Measurements from ENCODE around the gene ASPSCR1.
"Not testable (repeated sequence)": the region's sequence is repeated elsewhere in the genome, so short reads cannot be mapped to it uniquely, and the experiment has no call there.

The ASPSCR1 gene

DNA sequence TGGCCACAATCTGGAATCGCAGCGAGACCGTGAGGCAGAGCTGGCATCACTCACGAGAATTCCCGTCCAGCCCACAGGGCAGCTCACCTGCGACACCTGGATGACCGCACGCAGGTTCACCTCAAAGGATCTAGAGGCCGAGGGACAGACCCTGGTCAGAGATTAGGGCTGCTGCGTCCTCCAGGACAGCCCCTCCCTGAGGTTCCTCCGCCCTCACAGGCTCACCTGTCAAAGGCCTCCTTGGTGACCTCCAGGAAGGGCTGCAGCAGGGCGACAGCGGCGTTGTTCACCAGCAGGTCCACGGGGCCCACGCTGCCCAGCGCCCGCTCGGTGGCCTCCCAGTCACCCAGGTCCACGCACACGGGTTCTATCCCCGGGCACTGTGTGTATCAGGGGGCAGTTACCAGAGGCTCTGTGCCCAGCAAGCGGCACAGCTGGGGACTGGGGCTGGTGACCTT, 59.2 kb downstream of the ASPSCR1 start:
- peaks cover 2 to 4% of the 10 kb centered on the region in 2 donors for H3K36me3 ChIP-seq (ENCODE audit: control insufficient read depth in 2 of 2, insufficient read depth in 2 of 2, low read length in 2 of 2)
- peaks cover 17 to 20% of the 10 kb centered on the region in 2 donors for H3K4me1 ChIP-seq (ENCODE audit: control insufficient read depth in 2 of 2, insufficient read depth in 2 of 2, low read length in 2 of 2)

DNA sequence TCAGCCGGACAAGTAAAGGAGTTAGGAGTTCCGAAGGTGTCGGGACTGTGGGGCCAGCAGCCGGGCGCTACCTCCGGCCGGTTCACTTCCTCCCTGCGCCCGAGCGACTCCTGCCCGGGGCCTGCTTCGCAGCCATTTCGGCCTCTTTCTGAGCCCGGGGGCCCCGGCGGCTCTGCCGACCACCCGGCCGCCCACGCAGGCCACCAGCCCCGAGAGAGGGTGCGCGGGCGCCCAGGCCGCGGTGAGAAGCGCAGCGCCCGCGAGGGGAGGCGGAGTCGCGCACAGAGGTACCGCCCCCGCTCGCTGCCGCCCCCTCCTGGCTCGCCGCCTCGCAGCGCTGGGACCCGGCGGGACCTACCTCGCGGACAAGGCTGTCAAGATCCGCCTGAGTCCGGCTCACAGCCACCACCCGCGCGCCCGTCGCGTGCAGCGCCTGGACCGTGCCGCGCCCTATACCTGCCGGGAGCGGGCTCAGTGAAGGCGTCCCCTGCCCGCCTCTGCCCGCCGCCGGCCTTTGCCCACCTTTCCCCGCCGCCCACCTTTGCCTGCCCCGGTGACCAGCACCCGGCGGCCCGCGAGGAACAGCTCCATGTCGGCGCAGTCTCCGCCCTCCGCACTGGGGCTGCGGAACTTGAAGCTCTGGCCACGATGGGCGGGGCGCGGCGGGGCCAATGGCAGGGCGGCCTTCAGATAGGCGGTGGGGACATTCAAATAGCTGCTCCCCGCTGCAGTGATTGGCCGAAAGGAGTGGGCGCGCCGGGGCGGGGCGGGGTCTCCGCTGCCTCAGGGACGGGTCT, 59.9 kb downstream of the ASPSCR1 start, which contains the start of gene DCXR:
Gene DCXR, minus strand, starts transcription at position 606 of the 797 bp plus-strand sequence. Its CDS starts 15 bp downstream, at position 591.
- Histone ChIP-seq H3K9ac (ENCODE audit: low read depth in 1 of 2, low read length in 2 of 2) (peak within 1 kb of the TSS; percentile 78 to 79), H3K9me3 (ENCODE audit: control insufficient read depth in 2 of 2, low read length in 2 of 2) (no peaks in the 10 kb centered on the region), H3K36me3 (ENCODE audit: control insufficient read depth in 2 of 2, insufficient read depth in 2 of 2, low read length in 2 of 2) (peaks cover 2 to 4% of the 10 kb centered on the region in 2 donors), H3K4me1 (ENCODE audit: control insufficient read depth in 2 of 2, insufficient read depth in 2 of 2, low read length in 2 of 2) (peaks cover 13 to 16% of the 10 kb centered on the region in 2 donors), H3K4me3 (ENCODE audit: low read length in 2 of 2) (peak within 1 kb of the TSS; percentile 74 to 77), H3K27ac (ENCODE audit: low read depth in 2 of 2, low read length in 2 of 2) (peak within 1 kb of the TSS; percentile 98 to 99), H3K27me3 (ENCODE audit: control insufficient read depth in 2 of 2, insufficient read depth in 2 of 2, low read length in 2 of 2) (no peaks in the 10 kb centered on the region)

More for the DNA sequence above, 59.2 kb downstream of the ASPSCR1 start:
- H3K9me3 ChIP-seq (ENCODE audit: control insufficient read depth in 2 of 2, low read length in 2 of 2), result no peaks in the 10 kb centered on the region
- H3K27me3 ChIP-seq (ENCODE audit: control insufficient read depth in 2 of 2, insufficient read depth in 2 of 2, low read length in 2 of 2), result no peaks in the 10 kb centered on the region
- H3K27ac ChIP-seq (ENCODE audit: low read depth in 2 of 2, low read length in 2 of 2), result peak overlapping the region; percentile 98 to 99
- H3K9ac ChIP-seq (ENCODE audit: low read depth in 1 of 2, low read length in 2 of 2), result peak overlapping the region; percentile 78 to 79
- H3K4me3 ChIP-seq (ENCODE audit: low read length in 2 of 2), result peak overlapping the region; percentile 74

DNA sequence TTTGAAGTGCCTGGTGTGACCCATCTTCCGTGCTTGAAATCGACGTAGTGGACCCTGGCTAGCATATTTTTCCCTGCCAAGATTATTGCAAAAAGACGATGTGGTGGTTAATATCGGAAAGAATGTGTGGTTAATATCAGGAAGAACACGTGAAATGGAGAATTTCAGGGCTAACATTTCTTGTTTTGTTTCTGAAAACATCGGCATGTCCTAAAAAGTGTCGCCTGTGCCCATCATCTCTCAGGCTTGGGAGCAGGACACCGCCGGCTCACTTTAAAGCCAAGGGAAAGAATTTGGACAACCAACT, 60.4 kb downstream of the ASPSCR1 start:
- Histone ChIP-seq H3K4me1 (ENCODE audit: control insufficient read depth in 2 of 2, insufficient read depth in 2 of 2, low read length in 2 of 2) (peaks cover 13 to 14% of the 10 kb centered on the region in 2 donors), H3K4me3 (ENCODE audit: low read length in 2 of 2) (peak overlapping the region; percentile 31 to 77), H3K36me3 (ENCODE audit: control insufficient read depth in 2 of 2, insufficient read depth in 2 of 2, low read length in 2 of 2) (peaks cover 2 to 4% of the 10 kb centered on the region in 2 donors), H3K9me3 (ENCODE audit: control insufficient read depth in 2 of 2, low read length in 2 of 2) (no peaks in the 10 kb centered on the region), H3K9ac (ENCODE audit: low read depth in 1 of 2, low read length in 2 of 2) (no peak overlapping the region), H3K27me3 (ENCODE audit: control insufficient read depth in 2 of 2, insufficient read depth in 2 of 2, low read length in 2 of 2) (no peaks in the 10 kb centered on the region), H3K27ac (ENCODE audit: low read depth in 2 of 2, low read length in 2 of 2) (peak overlapping the region; percentile 98 to 99)

DNA sequence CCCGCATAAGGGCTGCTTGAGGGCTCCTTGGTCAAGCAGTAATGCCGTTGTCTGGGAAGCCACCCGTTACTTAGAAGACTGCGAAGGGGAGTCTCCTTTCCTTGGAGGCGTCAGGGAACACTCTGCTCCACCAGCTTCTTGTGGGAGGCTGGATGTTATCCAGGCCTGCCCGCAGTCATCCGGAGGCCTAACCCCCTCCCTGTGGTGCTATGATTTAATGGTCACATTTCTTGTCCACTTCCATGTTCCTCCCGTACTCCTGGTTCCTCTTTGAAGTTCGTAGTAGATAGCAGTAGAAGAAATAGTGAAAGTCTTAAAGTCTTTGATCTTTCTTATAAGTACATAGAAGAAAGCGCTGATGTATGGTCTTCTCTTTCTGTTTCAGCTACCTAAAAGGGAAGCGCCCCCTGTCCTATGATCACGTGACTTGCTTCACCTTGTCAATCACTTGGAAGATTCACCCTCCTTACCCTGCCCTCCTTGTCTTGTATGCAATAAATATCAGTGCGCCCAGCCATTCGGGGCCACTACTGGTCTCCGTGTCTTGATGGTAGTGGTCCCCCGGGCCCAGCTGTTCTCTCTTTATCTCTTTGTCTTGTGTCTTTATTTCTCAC, 61.5 kb downstream of the ASPSCR1 start:
- H3K4me3 ChIP-seq (ENCODE audit: low read length in 2 of 2); H3K9ac ChIP-seq (ENCODE audit: low read depth in 1 of 2, low read length in 2 of 2); H3K27me3 ChIP-seq (ENCODE audit: control insufficient read depth in 2 of 2, insufficient read depth in 2 of 2, low read length in 2 of 2); H3K9me3 ChIP-seq (ENCODE audit: control insufficient read depth in 2 of 2, low read length in 2 of 2); H3K36me3 ChIP-seq (ENCODE audit: control insufficient read depth in 2 of 2, insufficient read depth in 2 of 2, low read length in 2 of 2); H3K27ac ChIP-seq (ENCODE audit: low read depth in 2 of 2, low read length in 2 of 2): not testable (repeated sequence)
- H3K4me1 ChIP-seq (ENCODE audit: control insufficient read depth in 2 of 2, insufficient read depth in 2 of 2, low read length in 2 of 2), result peaks cover 13 to 14% of the 10 kb centered on the region in 2 donors

DNA sequence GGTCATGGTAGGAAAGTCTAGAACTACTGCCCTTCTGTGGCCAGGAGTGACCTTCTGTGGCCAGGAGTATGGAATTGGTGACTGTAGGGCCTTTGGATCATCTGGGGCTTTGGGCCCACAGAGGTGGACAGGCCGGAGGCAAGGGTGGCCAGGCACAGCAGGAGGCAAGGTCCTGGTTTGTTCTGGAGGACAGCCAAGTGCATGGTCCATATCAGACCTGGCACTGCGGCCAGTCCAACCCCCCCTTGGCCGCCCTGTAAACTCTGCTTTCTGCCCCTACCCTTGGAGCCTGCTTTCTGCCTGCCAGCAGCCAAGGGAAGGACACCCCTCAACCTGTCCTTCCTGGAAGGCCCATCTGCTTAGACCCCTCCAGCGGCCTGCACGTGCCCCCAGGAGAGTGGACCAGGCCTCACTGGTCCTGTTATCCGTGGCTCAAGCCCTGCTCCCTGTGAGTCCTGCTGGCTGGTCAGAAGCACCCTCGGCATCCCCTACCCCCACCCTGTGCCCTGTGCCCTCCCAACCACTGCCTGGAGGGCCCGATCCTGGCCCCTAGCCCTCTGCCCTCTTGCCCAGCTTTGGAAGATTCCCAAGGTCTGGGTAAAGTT, 62.4 kb downstream of the ASPSCR1 start:
- H3K27ac ChIP-seq (ENCODE audit: low read depth in 2 of 2, low read length in 2 of 2), result no peak overlapping the region
- no peaks in the 10 kb centered on the region for H3K27me3 ChIP-seq (ENCODE audit: control insufficient read depth in 2 of 2, insufficient read depth in 2 of 2, low read length in 2 of 2)
- no peak overlapping the region for H3K4me3 ChIP-seq (ENCODE audit: low read length in 2 of 2)
- no peak overlapping the region for H3K9ac ChIP-seq (ENCODE audit: low read depth in 1 of 2, low read length in 2 of 2)
- peaks cover 2 to 4% of the 10 kb centered on the region in 2 donors for H3K36me3 ChIP-seq (ENCODE audit: control insufficient read depth in 2 of 2, insufficient read depth in 2 of 2, low read length in 2 of 2)
- peaks cover 13 to 14% of the 10 kb centered on the region in 2 donors for H3K4me1 ChIP-seq (ENCODE audit: control insufficient read depth in 2 of 2, insufficient read depth in 2 of 2, low read length in 2 of 2)
- no peaks in the 10 kb centered on the region for H3K9me3 ChIP-seq (ENCODE audit: control insufficient read depth in 2 of 2, low read length in 2 of 2)

DNA sequence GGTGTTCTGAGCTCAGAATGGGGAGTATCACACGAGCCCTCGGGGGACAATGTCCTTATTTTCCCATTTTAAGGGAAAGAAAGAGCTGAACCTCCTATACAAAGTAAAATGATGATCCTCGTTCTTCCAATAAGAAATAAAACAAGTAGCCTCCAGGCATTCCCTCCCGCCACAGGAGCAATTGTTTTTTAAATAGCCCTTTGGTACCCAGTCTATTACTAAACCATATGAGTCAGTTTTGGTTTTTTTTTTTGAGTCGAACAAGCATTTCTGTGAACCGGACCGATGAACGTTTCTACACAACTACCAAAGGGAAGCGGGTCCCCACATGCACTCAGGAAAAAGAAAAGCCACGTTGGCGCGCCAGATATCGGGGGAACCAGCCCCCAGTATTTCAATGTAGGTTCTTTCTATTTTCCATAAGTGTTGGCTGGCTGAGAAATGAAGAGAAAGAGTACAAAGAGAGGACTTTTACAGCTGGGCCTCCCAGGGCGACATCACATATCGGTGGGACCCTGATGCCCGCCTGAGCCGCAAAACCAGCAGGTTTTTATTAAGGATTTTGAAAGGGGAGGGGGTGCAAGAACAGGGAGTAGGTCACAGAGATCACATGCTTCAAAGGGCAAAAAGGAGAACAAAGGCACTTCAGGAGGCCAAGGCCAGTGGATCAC, 63.9 kb downstream of the ASPSCR1 start:
- H3K36me3 ChIP-seq (ENCODE audit: control insufficient read depth in 2 of 2, insufficient read depth in 2 of 2, low read length in 2 of 2), result no peaks in the 10 kb centered on the region
- H3K4me3 ChIP-seq (ENCODE audit: low read length in 2 of 2), result no peak overlapping the region
- peaks cover 10 to 11% of the 10 kb centered on the region in 2 donors for H3K4me1 ChIP-seq (ENCODE audit: control insufficient read depth in 2 of 2, insufficient read depth in 2 of 2, low read length in 2 of 2)
- no peaks in the 10 kb centered on the region for H3K27me3 ChIP-seq (ENCODE audit: control insufficient read depth in 2 of 2, insufficient read depth in 2 of 2, low read length in 2 of 2)
- H3K9ac ChIP-seq (ENCODE audit: low read depth in 1 of 2, low read length in 2 of 2), result no peak overlapping the region
- no peaks in the 10 kb centered on the region for H3K9me3 ChIP-seq (ENCODE audit: control insufficient read depth in 2 of 2, low read length in 2 of 2)
- no peak overlapping the region for H3K27ac ChIP-seq (ENCODE audit: low read depth in 2 of 2, low read length in 2 of 2)

DNA sequence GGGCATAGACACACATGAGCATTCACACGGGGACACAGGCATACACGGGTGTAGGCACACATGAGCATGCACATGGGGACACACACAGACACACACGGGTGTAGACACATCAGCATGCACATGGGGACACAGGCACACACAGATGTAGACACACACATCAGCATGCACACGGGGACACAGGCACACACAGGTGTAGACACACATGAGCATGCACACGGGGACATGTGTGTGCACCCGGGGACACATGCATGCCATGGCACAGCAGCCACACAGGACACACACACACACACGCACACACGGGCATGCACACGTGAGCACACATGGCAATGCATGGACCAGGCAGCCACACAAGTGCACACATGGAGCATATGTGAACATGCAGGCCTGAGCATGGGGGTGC, 65.2 kb downstream of the ASPSCR1 start:
- Histone ChIP-seq H3K9me3 (ENCODE audit: control insufficient read depth in 2 of 2, low read length in 2 of 2) (no peaks in the 10 kb centered on the region), H3K4me3 (ENCODE audit: low read length in 2 of 2) (no peak overlapping the region), H3K36me3 (ENCODE audit: control insufficient read depth in 2 of 2, insufficient read depth in 2 of 2, low read length in 2 of 2) (peaks cover 3 to 8% of the 10 kb centered on the region in 2 donors), H3K27ac (ENCODE audit: low read depth in 2 of 2, low read length in 2 of 2) (no peak overlapping the region), H3K9ac (ENCODE audit: low read depth in 1 of 2, low read length in 2 of 2) (no peak overlapping the region), H3K27me3 (ENCODE audit: control insufficient read depth in 2 of 2, insufficient read depth in 2 of 2, low read length in 2 of 2) (no peaks in the 10 kb centered on the region), H3K4me1 (ENCODE audit: control insufficient read depth in 2 of 2, insufficient read depth in 2 of 2, low read length in 2 of 2) (peaks cover 4 to 5% of the 10 kb centered on the region in 2 donors)

DNA sequence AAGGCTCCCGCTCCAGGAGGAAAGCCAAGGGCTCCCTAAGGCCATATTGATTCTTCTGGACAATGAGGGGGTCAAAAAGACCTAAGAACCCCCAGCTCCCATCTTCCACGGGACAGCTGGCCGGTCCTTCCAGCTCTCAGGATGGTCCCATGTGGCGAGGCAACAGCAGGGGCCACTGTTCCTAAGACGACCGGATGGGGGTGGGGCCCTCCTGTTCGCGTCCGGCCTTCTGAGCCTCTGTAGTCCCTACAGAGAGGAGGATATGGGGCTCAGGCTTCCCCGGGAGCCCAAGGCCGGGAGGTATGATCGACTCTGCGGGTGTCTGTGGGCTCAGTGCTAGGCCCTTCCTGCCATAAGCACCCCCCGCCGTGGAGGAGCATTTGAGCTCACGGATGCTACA, 66.1 kb downstream of the ASPSCR1 start:
- Histone ChIP-seq H3K9me3 (ENCODE audit: control insufficient read depth in 2 of 2, low read length in 2 of 2) (no peaks in the 10 kb centered on the region), H3K4me3 (ENCODE audit: low read length in 2 of 2) (no peak overlapping the region), H3K9ac (ENCODE audit: low read depth in 1 of 2, low read length in 2 of 2) (no peak overlapping the region), H3K36me3 (ENCODE audit: control insufficient read depth in 2 of 2, insufficient read depth in 2 of 2, low read length in 2 of 2) (peaks cover 3 to 8% of the 10 kb centered on the region in 2 donors), H3K27me3 (ENCODE audit: control insufficient read depth in 2 of 2, insufficient read depth in 2 of 2, low read length in 2 of 2) (no peaks in the 10 kb centered on the region), H3K4me1 (ENCODE audit: control insufficient read depth in 2 of 2, insufficient read depth in 2 of 2, low read length in 2 of 2) (no peaks in the 10 kb centered on the region), H3K27ac (ENCODE audit: low read depth in 2 of 2, low read length in 2 of 2) (no peak overlapping the region)

DNA sequence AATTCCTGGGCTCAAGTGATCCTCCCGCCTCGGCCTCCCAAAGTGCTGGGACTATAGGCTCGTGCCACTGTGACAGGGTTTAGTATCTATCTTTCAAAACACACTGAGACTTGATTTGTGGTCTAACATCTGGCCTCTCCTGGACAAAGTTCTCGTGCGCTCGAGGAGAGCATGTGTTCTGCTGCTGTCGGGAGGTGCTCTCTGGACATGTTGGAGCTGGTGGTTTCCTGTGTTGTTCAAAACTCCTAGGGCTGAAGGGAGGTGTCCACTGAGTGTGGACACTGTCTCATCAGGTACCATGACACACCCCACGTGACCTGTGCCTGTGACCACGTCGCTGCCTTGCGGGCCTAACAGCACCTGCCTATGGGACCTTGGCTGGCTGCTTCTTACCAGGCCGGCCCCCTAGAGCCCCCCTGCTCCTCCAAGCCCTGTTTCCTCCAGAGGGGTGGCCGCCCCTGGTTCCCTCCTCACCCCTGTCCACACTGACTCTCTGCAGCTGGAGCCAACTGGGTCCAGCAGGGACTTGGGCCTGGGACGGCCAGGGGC, 68.6 kb downstream of the ASPSCR1 start:
- Histone ChIP-seq H3K9ac (ENCODE audit: low read depth in 1 of 2, low read length in 2 of 2) (no peak overlapping the region), H3K27ac (ENCODE audit: low read depth in 2 of 2, low read length in 2 of 2) (no peak overlapping the region), H3K4me1 (ENCODE audit: control insufficient read depth in 2 of 2, insufficient read depth in 2 of 2, low read length in 2 of 2) (peaks cover 4 to 6% of the 10 kb centered on the region in 2 donors), H3K36me3 (ENCODE audit: control insufficient read depth in 2 of 2, insufficient read depth in 2 of 2, low read length in 2 of 2) (peaks cover 3 to 8% of the 10 kb centered on the region in 2 donors), H3K9me3 (ENCODE audit: control insufficient read depth in 2 of 2, low read length in 2 of 2) (no peaks in the 10 kb centered on the region), H3K27me3 (ENCODE audit: control insufficient read depth in 2 of 2, insufficient read depth in 2 of 2, low read length in 2 of 2) (no peaks in the 10 kb centered on the region), H3K4me3 (ENCODE audit: low read length in 2 of 2) (no peak overlapping the region)

Data from mucosa of rectum (tissue), 2 donors.